HG02973 (cell line): ENCODE measurements around the gene BBS5.
"Not testable (repeated sequence)": the region's sequence is repeated elsewhere in the genome, so short reads cannot be mapped to it uniquely, and the experiment has no call there.

Experiments
- ATAC-seq: cut with Tn5 transposase; IDR thresholded peaks from one replicate; pipeline ENCODE4 v1.9.1; 2021; ENCODE audit warnings: moderate library complexity; ENCODE audit not compliant: unreplicated experiment

Gene BBS5

DNA sequence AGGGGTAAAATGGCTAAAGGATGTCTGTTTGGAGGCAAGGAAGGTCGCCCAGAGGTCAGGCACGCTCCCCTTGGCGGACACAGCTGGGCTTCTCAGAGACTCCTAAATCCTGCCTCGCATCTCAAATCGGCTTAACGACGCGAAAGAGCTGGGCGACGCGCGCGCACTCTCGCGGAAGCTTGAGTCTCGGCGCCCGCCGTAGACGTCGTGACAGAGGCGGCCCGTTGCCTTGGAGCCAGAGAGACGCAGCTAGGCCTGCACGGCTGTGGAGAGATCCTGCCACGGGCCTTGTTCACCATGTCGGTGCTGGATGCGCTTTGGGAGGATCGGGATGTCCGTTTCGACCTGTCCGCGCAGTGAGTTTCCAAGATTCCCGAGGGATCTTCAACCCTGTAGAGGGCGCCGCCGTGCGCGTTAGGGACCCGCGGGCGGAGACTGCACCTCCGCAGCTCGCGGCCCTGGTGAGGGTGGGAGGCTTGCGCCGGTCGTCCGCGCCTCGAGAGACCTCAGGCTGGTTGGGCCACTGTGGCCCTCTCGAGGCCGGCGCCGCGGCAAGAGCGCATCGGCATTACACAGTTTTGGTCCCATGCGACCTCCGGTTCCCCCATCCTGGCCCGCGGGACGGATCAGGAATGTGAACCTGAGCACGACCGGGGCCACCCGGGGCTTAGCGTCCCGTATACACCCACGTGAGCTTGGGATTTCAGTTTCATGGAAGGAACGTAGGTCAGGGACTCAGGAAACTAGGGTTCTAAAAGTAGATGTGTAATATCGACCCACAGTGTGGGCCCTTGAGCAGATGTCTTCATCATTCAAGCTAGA is at the start of gene BBS5:
BBS5 (plus strand) TSS at position 238 of the 822 bp plus-strand sequence; CDS start at position 298, 60 bp downstream.
- peak; percentile 98 for ATAC-seq

DNA sequence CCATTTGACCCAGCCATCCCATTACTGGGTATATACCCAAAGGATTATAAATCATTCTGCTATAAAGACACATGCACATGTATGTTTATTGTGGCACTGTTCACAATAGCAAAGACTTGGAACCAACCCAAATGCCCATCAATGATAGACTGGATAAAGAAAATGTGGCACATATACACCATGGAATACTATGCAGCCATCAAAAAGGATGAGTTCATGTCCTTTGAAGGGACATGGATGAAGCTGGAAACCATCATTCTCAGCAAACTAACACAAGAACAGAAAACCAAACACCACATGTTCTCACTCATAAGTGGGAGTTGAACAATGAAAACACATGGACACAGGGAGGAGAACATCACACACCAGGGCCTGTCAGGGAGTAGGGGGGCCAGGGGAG is 47.5 kb upstream of the BBS5 start:
- not testable (repeated sequence) for ATAC-seq

DNA sequence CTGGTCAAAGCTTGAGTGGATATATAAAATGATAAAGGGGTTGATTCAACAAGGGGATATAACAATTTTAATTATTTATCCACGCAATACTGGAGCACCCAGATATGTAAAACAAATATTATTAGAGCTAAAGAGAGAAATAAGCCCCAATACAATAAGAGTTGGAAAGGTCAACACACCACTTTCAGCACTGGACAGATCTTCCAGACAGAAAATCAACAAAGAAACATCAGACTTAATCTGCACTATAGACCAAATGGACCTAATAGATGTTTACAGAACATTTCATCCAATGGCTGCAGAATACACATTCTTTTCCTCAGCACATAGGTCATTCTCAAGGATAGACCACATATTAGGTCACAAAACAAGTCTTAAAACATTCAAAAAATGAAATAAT is 45.1 kb upstream of the BBS5 start:
- ATAC-seq = not testable (repeated sequence)

DNA sequence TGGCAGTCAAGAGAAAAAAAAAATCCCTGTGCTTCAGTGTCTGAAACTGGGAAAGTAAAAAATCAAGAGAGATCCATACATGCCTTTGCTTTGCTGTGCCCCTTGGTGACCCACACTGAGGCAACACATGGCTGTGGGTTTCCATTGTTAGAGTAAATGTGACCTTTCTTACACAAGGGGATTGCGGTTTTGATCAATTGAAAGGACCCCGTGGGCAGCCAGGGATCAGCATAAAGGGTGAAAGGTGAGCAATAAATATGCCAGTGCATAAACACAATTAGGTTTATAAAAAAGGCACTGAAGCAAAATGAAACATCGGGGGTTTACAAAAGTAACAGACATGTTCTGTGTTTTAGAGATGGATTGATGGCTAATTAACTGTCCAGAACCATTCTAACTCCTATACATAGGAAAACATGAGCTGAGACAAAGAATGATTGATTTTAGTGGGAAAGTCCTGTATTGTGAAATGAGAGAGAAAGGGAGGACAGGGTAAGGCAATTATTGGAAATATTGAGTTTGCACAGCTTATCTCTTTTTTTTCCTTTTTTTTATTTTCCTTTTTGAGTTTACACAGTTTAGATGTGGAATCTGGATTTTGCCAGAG is 40.7 kb upstream of the BBS5 start:
- no peak for ATAC-seq

DNA sequence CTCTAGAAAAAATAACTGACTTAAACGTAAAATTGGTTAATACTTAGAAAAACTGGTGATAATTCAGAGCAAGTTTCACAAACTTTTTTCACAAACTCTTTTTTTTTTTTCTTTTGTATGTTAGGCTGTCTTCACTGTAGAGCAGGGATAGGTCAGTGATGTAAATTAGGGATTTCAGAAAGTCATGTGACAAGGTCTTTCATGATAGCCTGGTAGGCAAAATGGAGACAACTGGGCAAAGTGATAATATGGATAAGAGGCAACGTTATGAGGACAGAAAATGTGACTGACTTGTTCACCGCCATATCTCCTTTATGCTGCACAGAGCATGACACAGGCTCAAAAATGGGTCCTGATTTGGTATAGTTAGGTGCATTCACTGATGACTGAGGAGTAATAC is 39.4 kb upstream of the BBS5 start:
- no peak for ATAC-seq

DNA sequence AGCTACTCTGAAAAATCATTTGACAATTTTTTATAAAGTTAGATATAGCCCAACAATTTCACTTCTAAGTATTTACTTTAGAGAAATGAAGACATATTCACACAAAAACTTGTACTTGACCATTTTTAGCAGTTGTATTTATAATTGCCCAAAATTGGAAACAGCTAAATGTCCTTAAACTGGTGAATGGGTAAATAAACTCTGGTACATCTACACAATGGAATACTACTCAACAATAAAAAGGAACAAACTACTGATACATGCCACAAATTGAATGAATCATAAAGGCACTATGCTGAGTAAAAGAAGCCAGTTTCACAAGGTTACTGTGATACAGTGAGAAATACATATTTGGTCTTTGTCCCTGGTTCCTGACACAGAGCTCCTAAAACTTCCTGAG is 32.8 kb upstream of the BBS5 start:
- ATAC-seq = no peak

DNA sequence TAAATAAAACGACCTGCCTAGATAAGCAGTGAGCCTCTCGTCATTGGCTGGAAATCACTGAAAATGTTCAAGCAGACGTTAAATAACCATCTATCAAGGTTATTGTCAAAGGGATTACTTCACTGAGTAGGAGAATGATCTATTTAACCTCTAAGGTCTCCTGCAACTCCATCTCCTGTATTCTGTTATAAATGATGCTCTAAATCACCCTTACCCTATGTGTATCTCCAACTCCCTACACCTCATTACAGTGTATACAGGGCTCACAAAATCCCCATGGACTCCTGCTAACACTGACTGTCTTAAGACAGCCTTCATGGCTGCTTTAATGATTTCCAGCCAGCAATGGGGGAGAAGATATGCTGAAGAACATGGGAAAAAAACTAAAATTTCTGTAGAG is 31.0 kb upstream of the BBS5 start:
- ATAC-seq = no peak

DNA sequence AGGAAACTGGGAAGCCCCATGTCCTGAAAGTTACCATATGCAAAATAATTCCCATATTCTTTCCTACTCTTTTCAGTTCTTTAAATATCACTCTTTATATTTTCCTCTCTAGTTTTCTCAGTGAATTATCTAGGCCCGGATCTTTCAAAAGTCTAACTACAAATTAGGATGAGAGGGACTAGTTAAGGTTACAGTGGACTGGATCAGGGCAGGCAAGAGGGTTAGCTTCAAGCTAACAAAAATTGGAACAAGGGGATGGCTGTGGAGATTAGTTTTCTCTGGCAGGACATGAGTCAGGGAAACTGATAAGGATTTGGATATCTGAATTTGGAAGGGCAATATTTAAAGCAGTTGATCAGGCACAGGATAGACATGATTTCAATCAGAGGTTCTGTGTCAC is 30.4 kb upstream of the BBS5 start:
- ATAC-seq = no peak

DNA sequence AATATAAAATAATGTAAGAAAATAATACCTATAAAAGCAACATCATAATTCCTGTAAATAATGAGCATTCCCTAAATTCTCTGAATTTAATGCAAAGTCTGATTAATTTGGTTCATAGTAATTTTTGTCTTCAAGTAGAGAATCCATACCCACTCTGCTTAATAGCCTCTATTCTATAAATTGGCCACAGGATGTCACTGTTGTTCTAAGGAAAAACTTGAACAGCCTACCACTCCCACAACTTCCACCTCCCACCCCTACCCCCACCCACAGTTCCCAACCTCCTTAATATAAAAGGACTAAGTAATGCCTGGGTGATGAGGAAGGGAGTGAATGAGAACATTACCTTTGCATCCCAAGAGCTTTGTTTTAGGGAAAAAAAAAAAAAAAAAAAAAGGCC is 27.2 kb upstream of the BBS5 start:
- no peak for ATAC-seq

DNA sequence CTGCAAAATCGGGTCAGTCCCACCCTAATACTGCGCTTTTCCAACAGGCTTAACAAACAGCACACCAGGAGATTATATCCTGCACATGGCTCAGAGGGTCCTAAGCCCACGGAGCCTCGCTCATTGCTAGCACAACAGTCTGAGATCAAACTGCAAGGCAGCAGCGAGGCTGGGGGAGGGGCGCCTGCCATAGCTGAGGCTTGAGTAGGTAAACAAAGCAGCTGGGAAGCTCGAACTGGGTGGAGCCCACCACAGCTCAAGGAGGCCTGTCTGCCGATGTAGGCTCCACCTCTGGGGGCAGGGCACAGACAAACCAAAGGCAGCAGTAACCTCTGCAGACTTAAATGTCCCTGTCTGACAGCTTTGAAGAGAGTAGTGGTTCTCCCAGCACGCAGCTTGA is 26.2 kb upstream of the BBS5 start:
- ATAC-seq = not testable (repeated sequence)

DNA sequence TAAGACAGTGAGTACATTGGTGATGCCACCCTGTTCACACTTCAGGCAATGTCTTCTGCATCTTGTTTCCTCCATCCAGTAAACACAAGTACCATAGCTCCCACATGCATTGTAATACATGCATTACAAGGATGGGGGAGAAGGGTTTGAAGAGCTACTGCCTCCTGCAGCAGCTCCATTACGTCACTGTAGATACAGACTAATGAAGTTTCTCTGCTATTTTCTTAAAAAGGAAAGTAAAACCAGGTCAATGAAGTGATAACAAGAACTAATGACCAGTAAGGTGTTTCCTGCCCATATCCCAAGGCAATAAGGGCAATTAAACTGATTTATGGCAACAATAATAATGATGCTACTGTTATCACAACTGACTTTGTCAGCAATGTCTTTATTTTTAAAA is 18.2 kb upstream of the BBS5 start:
- ATAC-seq = no peak

DNA sequence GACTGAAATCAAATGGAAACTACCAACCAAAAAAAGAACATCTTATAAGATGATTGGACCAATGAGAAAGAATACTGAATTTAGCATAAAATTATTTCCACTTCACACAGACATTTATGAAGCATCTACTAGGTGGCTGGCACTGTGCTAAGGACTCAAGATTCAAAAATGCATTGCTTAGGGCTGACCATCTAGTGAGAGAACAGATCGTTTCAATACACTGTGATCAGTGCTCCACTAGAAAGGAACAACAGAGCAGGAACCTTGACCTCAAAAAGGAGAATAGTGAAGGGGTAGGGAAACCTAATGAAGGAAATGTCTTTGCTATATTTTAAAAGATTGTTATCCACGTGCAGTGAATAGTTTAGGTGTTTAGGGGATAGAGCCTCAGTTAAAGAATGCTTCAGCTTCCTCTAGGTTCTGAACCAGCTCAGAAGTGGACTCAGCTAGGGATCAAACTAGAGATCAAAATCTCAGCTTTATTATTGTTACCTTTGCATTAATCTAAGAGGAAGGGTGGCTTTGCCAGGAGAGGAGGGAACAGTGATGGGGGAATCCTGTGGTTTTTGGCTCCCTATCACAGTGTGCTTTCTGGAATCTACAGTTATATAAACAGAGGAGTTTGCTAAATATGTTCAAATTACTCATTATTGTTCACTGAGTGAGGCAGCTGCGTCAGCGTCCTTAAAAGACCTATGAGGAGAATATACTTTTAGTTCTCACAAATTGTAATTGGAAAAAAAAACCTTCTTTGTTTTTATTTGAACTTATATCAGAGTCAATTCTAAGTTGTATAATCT is 16.2 kb upstream of the BBS5 start:
- ATAC-seq = no peak

DNA sequence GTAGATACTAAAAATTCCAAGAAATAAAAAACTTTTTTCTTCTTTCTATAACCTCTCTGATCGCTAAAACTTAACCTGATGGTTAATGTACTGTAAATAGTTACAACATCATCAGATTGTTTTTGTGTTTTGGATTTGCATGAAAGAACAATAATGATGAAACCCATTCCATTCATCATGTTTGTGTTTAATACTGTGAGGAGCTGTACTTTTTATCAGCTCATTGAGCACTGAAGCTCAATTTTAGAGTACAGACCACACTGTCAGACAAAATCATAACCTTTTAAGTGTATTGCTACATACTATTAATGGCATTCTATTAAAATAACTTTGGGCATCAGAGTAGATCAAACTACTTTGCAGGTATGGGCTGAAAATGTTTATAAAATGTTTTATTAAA is 14.8 kb upstream of the BBS5 start:
- no peak for ATAC-seq

DNA sequence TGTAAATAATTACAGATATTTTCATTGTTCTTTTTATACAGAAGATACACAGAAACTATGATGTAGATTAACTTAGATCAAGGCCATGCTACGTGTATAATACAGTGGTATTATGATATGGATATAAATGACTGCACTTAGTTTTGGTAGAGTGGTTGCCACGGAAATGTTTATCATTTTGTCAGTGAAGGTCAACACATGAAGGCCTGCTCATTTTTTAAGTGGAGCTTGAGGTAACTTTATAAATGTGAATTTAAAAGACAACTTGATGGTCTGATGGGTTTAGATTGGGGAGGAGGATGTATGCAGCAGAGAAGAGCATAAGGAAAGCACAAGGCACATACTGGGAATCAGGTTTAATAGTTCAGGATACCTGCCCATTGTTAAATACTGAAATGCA is 14.4 kb upstream of the BBS5 start:
- ATAC-seq = no peak

DNA sequence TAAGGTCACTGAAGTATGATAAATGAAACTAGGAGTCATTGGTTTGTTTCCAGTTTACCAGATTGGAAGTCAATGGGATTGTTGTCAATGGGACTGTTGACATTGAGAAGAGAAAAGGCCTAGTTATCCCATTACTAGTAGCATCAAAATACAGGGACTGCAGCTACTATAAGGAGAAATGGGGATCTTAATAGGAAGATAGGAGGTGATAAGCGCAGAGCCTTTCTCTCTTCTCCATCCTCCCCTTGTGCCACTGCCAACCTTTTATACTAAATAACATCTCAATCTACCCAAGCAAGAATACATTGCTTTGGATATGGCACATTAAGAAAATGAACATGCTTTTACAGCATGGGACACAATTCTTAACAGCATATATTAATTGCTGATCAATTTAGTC is 10.5 kb upstream of the BBS5 start:
- ATAC-seq = no peak

DNA sequence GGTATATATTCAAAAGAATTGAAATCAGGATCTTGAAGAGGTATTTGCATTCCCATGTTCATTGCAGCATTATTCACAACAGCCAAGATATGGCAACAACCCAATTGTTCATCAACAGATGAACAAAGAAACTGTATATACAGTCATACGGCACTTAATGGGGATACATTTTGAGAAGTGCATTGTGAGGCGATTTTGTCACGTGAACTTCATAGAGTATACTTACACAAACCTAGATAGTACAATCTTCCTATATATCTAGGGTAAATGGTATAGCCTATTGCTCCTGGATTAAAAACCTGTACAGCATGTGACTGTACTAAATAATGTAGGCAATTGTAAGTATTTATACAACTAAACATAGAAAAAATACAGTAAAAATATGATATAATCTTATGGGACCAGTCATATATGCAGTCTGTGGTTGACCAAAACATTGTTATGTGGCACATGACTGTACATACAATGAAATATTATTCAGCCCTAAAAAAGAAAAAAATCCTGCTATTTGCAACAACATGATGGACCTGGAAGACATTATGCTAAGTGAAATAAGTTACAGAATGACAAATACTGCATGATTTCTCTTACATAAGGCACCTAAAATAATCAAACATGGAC is 9.2 kb upstream of the BBS5 start:
- ATAC-seq = no peak

DNA sequence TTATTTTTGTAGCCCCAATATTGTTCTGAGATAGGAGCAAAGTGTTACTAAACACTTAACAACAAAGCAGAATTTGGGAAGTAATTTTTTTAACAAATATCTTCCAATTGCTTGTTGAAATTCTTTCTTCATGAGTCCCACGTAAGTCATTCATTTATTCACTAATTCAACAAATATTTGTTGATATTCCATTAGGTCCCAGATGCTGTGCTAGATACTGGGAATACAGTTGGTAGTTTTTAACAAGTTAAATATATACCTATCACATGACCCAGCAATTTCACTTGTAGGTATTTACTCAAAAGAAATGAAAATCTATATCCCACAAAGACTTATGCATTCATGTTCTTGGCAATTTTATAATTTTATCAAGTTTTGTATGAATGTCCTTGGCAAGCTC is 7.0 kb upstream of the BBS5 start:
- ATAC-seq = no peak

DNA sequence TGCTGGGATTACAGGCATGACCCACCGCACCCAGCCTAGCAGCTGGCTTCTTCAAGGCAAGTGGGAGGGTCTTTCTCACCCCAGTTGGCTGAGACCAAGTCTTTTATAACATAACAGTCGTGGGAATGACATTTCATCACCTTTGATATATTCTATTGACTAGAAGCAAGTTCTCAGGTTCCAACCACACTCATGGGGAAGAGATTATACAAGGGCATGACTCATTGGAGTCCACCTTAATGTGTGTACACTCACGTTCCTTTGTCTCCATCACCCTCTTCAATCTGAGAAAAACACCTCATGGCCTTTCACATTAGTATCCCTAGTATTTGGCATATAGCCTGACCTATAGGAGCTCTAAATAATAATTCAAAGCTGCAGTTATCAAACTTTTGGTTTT is 2.8 kb upstream of the BBS5 start:
- ATAC-seq = no peak

DNA sequence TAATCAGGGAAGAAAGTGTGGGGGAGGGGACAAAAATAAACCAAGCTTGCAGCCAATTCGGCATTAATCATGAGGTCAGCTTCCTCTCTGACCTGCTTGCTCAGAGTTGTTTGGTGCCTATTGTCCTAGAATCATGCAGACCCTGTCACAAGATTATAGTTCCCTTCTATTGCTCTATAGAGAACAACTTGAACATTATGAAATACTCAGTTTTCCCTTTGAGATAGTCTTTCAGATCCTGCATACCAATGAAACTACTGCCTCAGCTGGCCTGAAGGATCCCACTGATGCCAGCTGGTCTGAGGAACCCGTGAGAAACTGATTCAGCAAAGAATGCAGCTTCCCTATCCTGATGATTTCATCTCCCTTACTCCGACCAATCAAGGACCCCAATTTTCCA is 955 bp upstream of the BBS5 start:
- no peak for ATAC-seq

DNA sequence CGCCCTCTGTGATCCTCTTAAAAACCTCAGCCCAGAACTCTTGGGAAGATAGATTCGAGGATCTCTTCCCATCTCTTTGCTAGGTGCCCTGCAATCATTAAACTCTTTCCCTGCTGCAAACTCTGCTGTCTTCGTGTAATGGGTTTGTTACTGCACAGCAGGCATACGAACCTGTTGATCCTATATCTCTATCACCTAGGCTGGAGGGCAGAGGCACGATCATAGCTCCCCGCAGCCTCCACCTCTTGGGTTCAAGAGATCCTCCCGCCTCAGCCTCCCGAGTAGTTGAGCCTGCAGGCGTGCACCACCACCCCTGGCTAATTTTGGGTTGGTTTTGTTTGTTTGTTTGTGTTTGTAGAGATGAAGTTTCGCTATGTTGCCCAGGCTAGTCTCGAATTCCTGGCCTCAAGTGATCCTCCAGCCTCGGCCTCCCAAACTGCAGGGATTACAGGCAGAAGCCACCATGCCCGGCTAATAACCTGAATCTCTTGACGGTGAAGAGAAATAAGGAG is 493 bp upstream of the BBS5 start:
- ATAC-seq = no peak

DNA sequence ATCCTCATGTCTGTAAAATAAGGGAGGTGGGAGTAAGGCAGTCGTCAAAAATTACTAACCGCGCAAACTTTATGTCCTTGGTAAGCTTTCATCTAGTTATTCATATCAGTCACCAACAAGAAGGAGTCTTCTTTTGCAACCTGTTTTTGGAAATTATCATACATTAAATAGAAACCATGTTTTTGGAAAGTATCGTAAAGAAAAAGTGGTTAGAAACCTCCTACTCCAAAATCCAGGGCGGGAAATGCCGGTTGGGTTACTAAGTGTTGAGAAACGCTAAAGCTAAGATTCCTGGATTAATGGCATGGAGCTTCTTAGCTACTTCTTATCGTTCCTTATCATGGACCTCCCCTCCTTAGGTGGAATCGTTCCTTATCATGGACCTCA is 778 bp downstream of the BBS5 start:
- ATAC-seq = peak; percentile 4
